Colon (tissue), 2 donors: ENCODE results near the gene GPR101.

Experiments used
- FAIRE-seq: peaks from 2 replicates; lab custom pipeline; 2012; peaks lifted over from hg19 to GRCh38; lab: Jason Lieb, UNC
- donor health status: control.
- donor health status: control.

Gene GPR101

GRCh38 chrX:137033774-137034507, at the start of gene GPR101:
Gene GPR101 (minus strand): TSS chrX:137033995. CDS start chrX:137031674, 2,321 bp downstream.
- no peak for FAIRE-seq

GRCh38 chrX:137081239-137081638, 47.4 kb upstream of the GPR101 start:
- no peak for FAIRE-seq

- FAIRE-seq = no peak
These were observed 38.6 kb upstream of the GPR101 start for GRCh38 chrX:137072396-137072795.

GRCh38 chrX:137071596-137071995, 37.8 kb upstream of the GPR101 start:
- FAIRE-seq = no peak

- FAIRE-seq = no peak
These were observed 33.4 kb upstream of the GPR101 start for GRCh38 chrX:137067147-137067546.

- FAIRE-seq = no peak
These were observed 29.3 kb upstream of the GPR101 start for GRCh38 chrX:137062915-137063617.

GRCh38 chrX:137058339-137059127, 24.7 kb upstream of the GPR101 start:
- no peak for FAIRE-seq

- FAIRE-seq = no peak
These were observed 18.9 kb upstream of the GPR101 start for GRCh38 chrX:137052643-137053235.

GRCh38 chrX:137051978-137052642, 18.3 kb upstream of the GPR101 start:
- FAIRE-seq = no peak

GRCh38 chrX:137044893-137045292, 11.1 kb upstream of the GPR101 start:
- no peak for FAIRE-seq

- FAIRE-seq = no peak
These were observed 9.9 kb upstream of the GPR101 start for GRCh38 chrX:137043736-137044135.

- FAIRE-seq = no peak
These were observed 7.5 kb upstream of the GPR101 start for GRCh38 chrX:137041329-137041728.

- no peak for FAIRE-seq
These were observed 6.5 kb upstream of the GPR101 start for GRCh38 chrX:137040113-137040794.

GRCh38 chrX:137034508-137034872, 695 bp upstream of the GPR101 start:
- FAIRE-seq = no peak

GRCh38 chrX:137032841-137033773, 688 bp downstream of the GPR101 start:
- no peak for FAIRE-seq

- no peak for FAIRE-seq
These were observed 1.5 kb downstream of the GPR101 start for GRCh38 chrX:137032341-137032694.

- no peak for FAIRE-seq
These were observed 2.1 kb downstream of the GPR101 start for GRCh38 chrX:137031517-137032340.

GRCh38 chrX:137031039-137031438, 2.8 kb downstream of the GPR101 start:
- no peak for FAIRE-seq

- no peak for FAIRE-seq
These were observed 5.1 kb downstream of the GPR101 start for GRCh38 chrX:137028699-137029098.
